GM12878 (cell line): ENCODE measurements around the gene LLPH. TPM values are rescaled to one million over a fixed set of nuclear protein-coding genes. Genes with fewer than 3 reads are reported as not detected.
A peak's percentile ranks its signal among the peaks of the same experiment; 100 is the strongest.

Experiments used
- ATAC-seq: fragments of 200-7000 bp; cut with Tn5 transposase; 3 replicates; pipeline ENCODE4 v1.9.1; 2020; ENCODE audit warnings: mild to moderate bottlenecking, moderate library complexity
- BruUV-seq: library from RNA; stranded (reverse); fragments of 400-500 nt; replicated peaks from 2 replicates; lab custom pipeline; 2021; lab: Mats Ljungman, UMichigan
- CTCF ChIA-PET: fragments of 300-600 bp; sonication (Branson Sonifier 250); formaldehyde crosslinking; extraction: SDS; loops from one replicate; lab custom pipeline; 2021; ENCODE audit warnings: inconsistent platforms; lab: Yijun Ruan, JAX
- POLR2A ChIA-PET: fragments of 350-600 bp; formaldehyde crosslinking; extraction: SDS; loops from one replicate; lab custom pipeline; 2021; ENCODE audit warnings: inconsistent platforms; lab: Charles Lee
- RAD21 ChIA-PET: fragments of 300-600 bp; sonication (Branson Sonifier 250); formaldehyde crosslinking; loops from one replicate; lab custom pipeline; 2023; ENCODE audit warnings: antibody characterized with exemption; ENCODE audit not compliant: unreplicated experiment; lab: Charles Lee
- SMC1A ChIA-PET: fragments of 300-600 bp; sonication (Branson Sonifier 250); formaldehyde crosslinking; loops from one replicate; lab custom pipeline; 2023; ENCODE audit not compliant: unreplicated experiment, uncharacterized antibody; lab: Charles Lee
- DNase-seq: peaks from one replicate; pipeline ENCODE4 v3.0.0-alpha.2; 2011; ENCODE audit warnings: low read depth, low spot score
- FAIRE-seq: peaks from 3 replicates; lab custom pipeline; 2011; peaks lifted over from hg19 to GRCh38; lab: Jason Lieb, UNC
- H2AFZ ChIP-seq: 2 replicates; pipeline ENCODE4 v1.6.0; 2011; ENCODE audit warnings: low read depth, low read length, control low read depth; ENCODE audit not compliant: control insufficient read depth
- H3K27ac ChIP-seq: 2 replicates; pipeline ENCODE4 v1.5.1; 2011; ENCODE audit warnings: control low read depth; ENCODE audit not compliant: control insufficient read depth, insufficient read depth
- H3K27me3 ChIP-seq, 2 experiments: replicated peaks in 1 of 2; 2 replicates each; pipeline versions ENCODE4 v1.6.0 to v1.6.1; 2011; ENCODE audit warnings: low read length in 1 of 2; ENCODE audit not compliant: control insufficient read depth in 2 of 2, insufficient read depth in 2 of 2
- H3K36me3 ChIP-seq, 2 experiments: 2 replicates each; pipeline ENCODE4 v1.5.1; 2011; ENCODE audit warnings: low read length in 1 of 2; ENCODE audit not compliant: control insufficient read depth in 2 of 2, insufficient read depth in 2 of 2
- H3K4me1 ChIP-seq: 2 replicates; pipeline ENCODE4 v1.6.1; 2011; ENCODE audit warnings: mild to moderate bottlenecking, low read length, moderate library complexity, mixed read lengths; ENCODE audit not compliant: control insufficient read depth, insufficient read depth
- H3K4me2 ChIP-seq: 2 replicates; pipeline ENCODE4 v1.6.0; 2011; ENCODE audit warnings: control low read depth; ENCODE audit not compliant: control insufficient read depth, insufficient read depth
- H3K4me3 ChIP-seq: fragments of 200-600 bp; sonication (generic); 2 replicates; pipeline ENCODE4 v1.5.1; 2016
- H3K79me2 ChIP-seq: 2 replicates; pipeline ENCODE4 v1.6.0; 2011; ENCODE audit warnings: low read length; ENCODE audit not compliant: control insufficient read depth, insufficient read depth
- H3K9ac ChIP-seq: 2 replicates; pipeline ENCODE4 v1.8.0; 2011; ENCODE audit warnings: low read length, control low read depth, mixed read lengths; ENCODE audit not compliant: control insufficient read depth, insufficient read depth
- H3K9me3 ChIP-seq: replicated peaks from 3 replicates; pipeline ENCODE4 v1.5.1; 2011; ENCODE audit warnings: mild to moderate bottlenecking, low read length; ENCODE audit not compliant: control insufficient read depth, insufficient read depth
- H4K20me1 ChIP-seq: 2 replicates; pipeline ENCODE4 v1.6.0; 2011; ENCODE audit not compliant: control insufficient read depth, insufficient read depth
- CBX5 ChIP-seq: sonication (generic); IDR thresholded peaks from 2 replicates; pipeline ENCODE4 v1.6.1; 2016; ENCODE audit warnings: low read depth, moderate library complexity, mild to moderate bottlenecking, inconsistent platforms
- CEBPB ChIP-seq, 2 experiments: fragments of 150-350 bp in 1 of 2; IDR thresholded peaks; 2 replicates each; pipeline ENCODE4 v1.6.1; 2012 to 2014; ENCODE audit warnings: low read depth in 2 of 2, low read length in 2 of 2, borderline replicate concordance in 1 of 2, inconsistent platforms in 1 of 2
- MXI1 ChIP-seq: fragments of 150-350 bp; IDR thresholded peaks from 2 replicates; pipeline ENCODE4 v1.6.1; 2011; ENCODE audit warnings: low read depth, mild to moderate bottlenecking, inconsistent platforms, low read length, improper control_type of control experiment
- MYC ChIP-seq: IDR thresholded peaks from 2 replicates; pipeline ENCODE4 v1.6.1; 2011; ENCODE audit warnings: mild to moderate bottlenecking, low read length, moderate library complexity, inconsistent platforms; ENCODE audit not compliant: insufficient read depth, insufficient replicate concordance, insufficient read length, severe bottlenecking
- PBX3 ChIP-seq: IDR thresholded peaks from 2 replicates; pipeline ENCODE4 v1.6.1; 2011; ENCODE audit warnings: mild to moderate bottlenecking, low read depth, low read length, moderate library complexity; ENCODE audit not compliant: insufficient replicate concordance
- TARDBP ChIP-seq: IDR thresholded peaks from 2 replicates; pipeline ENCODE4 v1.6.1; 2016; ENCODE audit warnings: borderline replicate concordance
- WGBS: methylation state at CpG from one replicate; pipeline ENCODE4 v1.1.6; 2016; ENCODE audit warnings: low lambda C conversion rate; ENCODE audit not compliant: insufficient replicate concordance, insufficient coverage; ENCODE audit errors: missing lambda C conversion rate; 5-methylcytosine and 5-hydroxymethylcytosine counted together
- in situ Hi-C: fragments of 300-500 bp; cut with MboI; formaldehyde crosslinking; loops from 9 replicates; pipeline ENCODE4 v1.14.3; 2018; ENCODE audit warnings: mixed read lengths
- intact Hi-C: fragments of 100-400 bp; cut with micrococcal nuclease; formaldehyde crosslinking; loops from one replicate; pipeline ENCODE4 v1.14.2; 2022; ENCODE audit not compliant: unreplicated experiment
- polyA plus RNA-seq, 11 experiments: library from polyadenylated mRNA; depleted of rRNA in 4 of 11; unstranded in 6 of 11; stranded (reverse) in 5 of 11; fragments of >200 nt; fragmentation: Nextera tagmentation in 4 of 11; fragmentation: Illumina TruSeq in 1 of 11; extraction: Ambion mirVana in 4 of 11; extraction: Trizol in 1 of 11; gene quantifications; 1 replicate in 1 of 11; 2 replicates in 10 of 11; pipeline versions ENCODE4 v1.2.1 to v1.2.3, GENCODE V29; 2011 to 2016; ENCODE audit warnings: inconsistent platforms in 2 of 11, missing spikeins in 2 of 11, low read depth in 1 of 11
- total RNA-seq, 4 experiments: library from RNA; depleted of rRNA in 3 of 4; stranded (reverse); fragments of >200 nt in 3 of 4; fragmentation: Illumina TruSeq in 1 of 4; extraction: Trizol in 1 of 4; gene quantifications; 2 replicates each; pipeline versions ENCODE4 v1.2.1 to v1.2.3, GENCODE V29; 2013 to 2021
- TF ChIP-seq, protein P1 (sequence below): fragments of 450-650 bp; conservative IDR thresholded peaks from 2 replicates; pipeline ENCODE4 v1.6.1; 2017; ENCODE audit warnings: mild to moderate bottlenecking, moderate library complexity
- TF ChIP-seq, protein P2 (sequence below): IDR thresholded peaks from 2 replicates; pipeline ENCODE4 v1.6.1; 2012; ENCODE audit warnings: mild to moderate bottlenecking, low read depth, low read length

Gene LLPH
- total and polyA plus RNA-seq, 10 of the 15 experiments (the other 5 are each of a cell fraction or from before 2014, with no cell fraction given): 15.2 to 107 (median 70.4) TPM

DNA sequence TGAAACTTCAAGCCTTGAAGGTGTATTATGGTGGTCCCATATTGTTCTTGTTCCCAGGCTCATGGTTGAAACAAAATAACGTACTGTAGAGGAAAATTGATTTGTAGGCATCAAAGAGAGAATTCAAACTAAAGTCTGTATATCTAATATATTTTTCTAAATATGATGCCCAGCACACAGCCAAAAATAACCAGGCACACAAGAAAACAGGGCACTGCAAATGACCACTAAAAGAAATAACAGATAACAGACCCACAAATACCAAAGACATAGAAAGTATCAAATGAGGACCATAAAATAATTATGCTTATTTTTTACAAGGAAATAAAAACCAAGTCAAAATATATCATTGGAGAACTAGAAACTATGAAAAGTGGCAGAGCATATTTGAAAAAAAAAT is 46.8 kb downstream of the LLPH start:
- Histone ChIP-seq H3K4me2 (no peak overlapping the region), H3K4me3 (no peak overlapping the region), H3K4me1 (no peaks in the 10 kb centered on the region)
- ChIA-PET RAD21 (interaction anchor here (1.6 kb wide), 1 partner anchor 97 kb away, joined by 5 read pairs; no protein-coding TSS in a partner anchor), CTCF (interaction anchor here (1.0 to 4.8 kb wide), 10 partner anchors 12 to 527 kb away, joined by 3 to 38 read pairs (median 4); no protein-coding TSS in a partner anchor), POLR2A (no interaction called here)
- no peak for DNase-seq
- no peak for FAIRE-seq
- BruUV-seq: no TSS peak
- WGBS: 5% methylated on average over 1 of the region's 1 CpG
- no peak for TF ChIP-seq CEBPB (IDR thresholded peaks at IDR 0.05; ENCODE audit: borderline replicate concordance in 1 of 2, low read depth in 2 of 2, low read length in 2 of 2)
- TF ChIP-seq CBX5: 0 out of 2 replicates have a peak, but pooled peaks have one; percentile 19
- TF ChIP-seq MXI1: no peak
- TF ChIP-seq, all 136 proteins: peak for 1
- Histone ChIP-seq H3K27ac (no peak overlapping the region), H2AFZ (no peak overlapping the region), H3K9me3 (peaks cover 3% of the 10 kb centered on the region; the same call in 2 of the 3 replicates), H4K20me1 (no peaks in the 10 kb centered on the region), H3K9ac (no peak overlapping the region), H3K79me2 (no peaks in the 10 kb centered on the region), H3K36me3 (no peaks in the 10 kb centered on the region), H3K27me3 (no peaks in the 10 kb centered on the region)
- no peak for ATAC-seq
- in situ Hi-C loops: no loop called here
- intact Hi-C loops: loop anchor here (10.0 kb wide), 1 partner anchor 399 kb away; no protein-coding TSS in a partner anchor
- SMC1A ChIA-PET: interaction anchor here (0.7 to 4.5 kb wide), 8 partner anchors 14 to 527 kb away, joined by 3 to 16 read pairs (median 5); no protein-coding TSS in a partner anchor

DNA sequence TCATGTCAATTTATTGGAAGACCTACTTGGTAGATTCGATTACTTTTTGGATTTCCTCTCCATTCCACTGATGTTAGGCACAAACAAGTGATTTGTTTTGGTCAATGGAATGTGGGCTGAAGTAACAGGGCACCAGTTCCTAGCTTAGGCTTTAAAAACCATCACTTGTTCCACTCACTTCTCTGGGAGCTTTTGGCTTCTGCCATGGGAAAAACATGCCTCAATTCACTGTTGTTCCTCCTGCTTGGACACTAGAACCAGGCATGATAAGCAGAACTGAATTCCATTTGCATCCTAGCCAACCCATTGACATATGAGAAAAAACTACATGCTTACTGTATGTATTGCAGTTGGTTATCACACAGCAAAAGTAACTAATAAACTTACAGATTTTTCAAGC is 47.8 kb downstream of the LLPH start:
- no peak overlapping the region for H3K4me2 ChIP-seq
- ChIA-PET RAD21 (interaction anchor here (0.6 kb wide), 1 partner anchor 33 kb away, joined by 3 read pairs; no protein-coding TSS in a partner anchor), CTCF (interaction anchor here (1.1 to 1.7 kb wide), 2 partner anchors 11 to 116 kb away, joined by 3 to 5 read pairs; no protein-coding TSS in a partner anchor), SMC1A (interaction anchor here (0.9 to 1.4 kb wide), 4 partner anchors 15 to 131 kb away, joined by 3 to 5 read pairs (median 4); no protein-coding TSS in a partner anchor), POLR2A (no interaction called here)
- DNase-seq (no peak), ATAC-seq (no peak), FAIRE-seq (no peak)
- WGBS: 0% methylated on average over 1 of the region's 1 CpG
- intact Hi-C loops (loop anchor here (10.0 kb wide), 1 partner anchor 398 kb away; no protein-coding TSS in a partner anchor), in situ Hi-C loops (no loop called here)
- no peaks in the 10 kb centered on the region for H4K20me1 ChIP-seq
- H3K36me3 ChIP-seq: no peaks in the 10 kb centered on the region
- no peaks in the 10 kb centered on the region for H3K79me2 ChIP-seq
- no TSS peak for BruUV-seq
- H3K4me3 ChIP-seq: no peak overlapping the region
- no peak overlapping the region for H3K9ac ChIP-seq
- H2AFZ ChIP-seq: no peak overlapping the region
- H3K9me3 ChIP-seq: peaks cover 3% of the 10 kb centered on the region; the same call in 2 of the 3 replicates
- no peaks in the 10 kb centered on the region for H3K27me3 ChIP-seq
- no peak overlapping the region for H3K27ac ChIP-seq
- H3K4me1 ChIP-seq: no peaks in the 10 kb centered on the region
- TF ChIP-seq PBX3: no peak
- TF ChIP-seq, protein P1, sequence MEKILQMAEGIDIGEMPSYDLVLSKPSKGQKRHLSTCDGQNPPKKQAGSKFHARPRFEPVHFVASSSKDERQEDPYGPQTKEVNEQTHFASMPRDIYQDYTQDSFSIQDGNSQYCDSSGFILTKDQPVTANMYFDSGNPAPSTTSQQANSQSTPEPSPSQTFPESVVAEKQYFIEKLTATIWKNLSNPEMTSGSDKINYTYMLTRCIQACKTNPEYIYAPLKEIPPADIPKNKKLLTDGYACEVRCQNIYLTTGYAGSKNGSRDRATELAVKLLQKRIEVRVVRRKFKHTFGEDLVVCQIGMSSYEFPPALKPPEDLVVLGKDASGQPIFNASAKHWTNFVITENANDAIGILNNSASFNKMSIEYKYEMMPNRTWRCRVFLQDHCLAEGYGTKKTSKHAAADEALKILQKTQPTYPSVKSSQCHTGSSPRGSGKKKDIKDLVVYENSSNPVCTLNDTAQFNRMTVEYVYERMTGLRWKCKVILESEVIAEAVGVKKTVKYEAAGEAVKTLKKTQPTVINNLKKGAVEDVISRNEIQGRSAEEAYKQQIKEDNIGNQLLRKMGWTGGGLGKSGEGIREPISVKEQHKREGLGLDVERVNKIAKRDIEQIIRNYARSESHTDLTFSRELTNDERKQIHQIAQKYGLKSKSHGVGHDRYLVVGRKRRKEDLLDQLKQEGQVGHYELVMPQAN: no peak
- TF ChIP-seq, protein P2, sequence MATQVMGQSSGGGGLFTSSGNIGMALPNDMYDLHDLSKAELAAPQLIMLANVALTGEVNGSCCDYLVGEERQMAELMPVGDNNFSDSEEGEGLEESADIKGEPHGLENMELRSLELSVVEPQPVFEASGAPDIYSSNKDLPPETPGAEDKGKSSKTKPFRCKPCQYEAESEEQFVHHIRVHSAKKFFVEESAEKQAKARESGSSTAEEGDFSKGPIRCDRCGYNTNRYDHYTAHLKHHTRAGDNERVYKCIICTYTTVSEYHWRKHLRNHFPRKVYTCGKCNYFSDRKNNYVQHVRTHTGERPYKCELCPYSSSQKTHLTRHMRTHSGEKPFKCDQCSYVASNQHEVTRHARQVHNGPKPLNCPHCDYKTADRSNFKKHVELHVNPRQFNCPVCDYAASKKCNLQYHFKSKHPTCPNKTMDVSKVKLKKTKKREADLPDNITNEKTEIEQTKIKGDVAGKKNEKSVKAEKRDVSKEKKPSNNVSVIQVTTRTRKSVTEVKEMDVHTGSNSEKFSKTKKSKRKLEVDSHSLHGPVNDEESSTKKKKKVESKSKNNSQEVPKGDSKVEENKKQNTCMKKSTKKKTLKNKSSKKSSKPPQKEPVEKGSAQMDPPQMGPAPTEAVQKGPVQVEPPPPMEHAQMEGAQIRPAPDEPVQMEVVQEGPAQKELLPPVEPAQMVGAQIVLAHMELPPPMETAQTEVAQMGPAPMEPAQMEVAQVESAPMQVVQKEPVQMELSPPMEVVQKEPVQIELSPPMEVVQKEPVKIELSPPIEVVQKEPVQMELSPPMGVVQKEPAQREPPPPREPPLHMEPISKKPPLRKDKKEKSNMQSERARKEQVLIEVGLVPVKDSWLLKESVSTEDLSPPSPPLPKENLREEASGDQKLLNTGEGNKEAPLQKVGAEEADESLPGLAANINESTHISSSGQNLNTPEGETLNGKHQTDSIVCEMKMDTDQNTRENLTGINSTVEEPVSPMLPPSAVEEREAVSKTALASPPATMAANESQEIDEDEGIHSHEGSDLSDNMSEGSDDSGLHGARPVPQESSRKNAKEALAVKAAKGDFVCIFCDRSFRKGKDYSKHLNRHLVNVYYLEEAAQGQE: no peak
- no peak for TF ChIP-seq TARDBP
- TF ChIP-seq MYC: no peak
